Measurements from ENCODE around the gene CADM4. TPM values are rescaled to one million over a fixed set of nuclear protein-coding genes. Genes with fewer than 3 reads are reported as not detected.

Gene CADM4
- total RNA-seq, 1 experiment from 2014 or later: 3.1 TPM

DNA sequence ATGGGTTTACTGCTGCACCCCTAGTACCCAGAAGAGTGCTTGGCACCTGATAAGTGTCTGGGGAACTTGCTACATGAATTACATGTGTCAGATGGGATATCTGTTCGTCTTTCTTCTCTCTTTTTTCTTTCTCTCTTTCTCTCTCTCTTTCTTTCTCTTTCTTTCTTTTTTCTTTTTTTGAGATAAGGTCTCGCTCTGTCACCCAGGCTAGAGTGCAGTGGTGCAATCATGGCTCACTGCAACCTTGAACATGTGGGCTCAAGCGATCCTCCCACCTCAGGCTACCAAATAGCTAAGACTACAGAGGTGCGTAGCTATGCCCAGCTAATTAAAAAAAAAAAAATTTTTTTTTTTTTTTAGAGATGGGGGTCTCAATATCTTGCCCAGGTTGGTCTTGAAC is 6.1 kb downstream of the CADM4 start:
- Histone ChIP-seq H3K9me3 (replicated peaks) (no peaks in the 10 kb centered on the region), H3K36me3 (no peaks in the 10 kb centered on the region), H3K4me1 (no peaks in the 10 kb centered on the region), H3K27me3 (peaks cover 4% of the 10 kb centered on the region), H3K4me3 (no peak overlapping the region), H3K27ac (no peak overlapping the region)
- DNase-seq: no peak

GRCh38 chr19:43631491-43631890 is 8.2 kb downstream of the CADM4 start:
- no peaks in the 10 kb centered on the region for H3K27me3 ChIP-seq

DNA sequence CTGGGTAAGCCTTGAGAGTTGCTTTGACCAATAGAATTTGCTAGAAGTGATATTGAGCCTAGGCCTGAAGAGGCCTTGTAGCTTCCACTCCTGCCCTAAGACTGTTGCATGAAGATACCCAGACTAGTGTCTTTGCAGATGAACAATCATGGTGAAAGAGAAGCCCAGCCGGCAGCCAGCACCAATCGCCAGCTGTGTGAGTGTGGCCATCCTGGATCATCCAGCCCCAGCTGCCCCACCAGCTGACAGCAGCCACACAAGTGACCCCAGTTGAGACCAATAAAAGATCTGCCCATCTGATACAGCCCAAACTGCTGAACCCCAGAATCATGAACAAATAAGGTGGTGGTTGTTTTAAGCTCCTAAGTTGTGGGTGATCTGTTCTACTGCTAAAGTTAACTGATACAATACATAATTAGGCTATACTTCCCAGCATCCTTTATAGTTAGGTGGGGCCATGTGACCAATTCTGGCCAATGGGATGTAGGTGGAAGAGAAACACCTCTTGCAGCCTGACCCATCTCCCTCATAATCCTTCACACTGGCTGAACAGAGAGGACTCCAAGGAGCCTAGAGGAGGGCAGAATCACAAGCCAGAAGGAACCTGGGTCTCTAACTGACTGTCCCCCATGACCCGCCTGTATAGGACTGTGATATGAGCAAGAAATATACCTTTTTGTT is 10.9 kb downstream of the CADM4 start:
- H3K4me1 ChIP-seq: no peaks in the 10 kb centered on the region
- H3K4me3 ChIP-seq: no peak overlapping the region
- no peaks in the 10 kb centered on the region for H3K9me3 ChIP-seq (replicated peaks)
- no peak overlapping the region for H3K27ac ChIP-seq
- no peaks in the 10 kb centered on the region for H3K27me3 ChIP-seq
- DNase-seq: peak in 1 of 2 experiments; percentile 33
- H3K36me3 ChIP-seq: no peaks in the 10 kb centered on the region

More at GRCh38 chr19:43631491-43631890, 8.2 kb downstream of the CADM4 start:
- Histone ChIP-seq H3K4me3 (no peak overlapping the region), H3K36me3 (no peaks in the 10 kb centered on the region), H3K27ac (no peak overlapping the region), H3K9me3 (replicated peaks) (no peaks in the 10 kb centered on the region), H3K4me1 (no peaks in the 10 kb centered on the region)
- DNase-seq: no peak

GRCh38 chr19:43626838-43627237 is 12.8 kb downstream of the CADM4 start:
- H3K4me1 ChIP-seq: no peaks in the 10 kb centered on the region
- no peaks in the 10 kb centered on the region for H3K9me3 ChIP-seq (replicated peaks)
- H3K4me3 ChIP-seq: no peak overlapping the region
- no peaks in the 10 kb centered on the region for H3K36me3 ChIP-seq
- no peak overlapping the region for H3K27ac ChIP-seq
- DNase-seq: no peak
- no peaks in the 10 kb centered on the region for H3K27me3 ChIP-seq

- H3K9me3 ChIP-seq (replicated peaks): no peaks in the 10 kb centered on the region
- H3K27me3 ChIP-seq: no peaks in the 10 kb centered on the region
- H3K27ac ChIP-seq: no peak overlapping the region
- no peaks in the 10 kb centered on the region for H3K36me3 ChIP-seq
- DNase-seq: no peak
- no peaks in the 10 kb centered on the region for H3K4me1 ChIP-seq
- H3K4me3 ChIP-seq: no peak overlapping the region
Measured at GRCh38 chr19:43625918-43626579, 13.6 kb downstream of the CADM4 start.

GRCh38 chr19:43624933-43625332 is 14.7 kb downstream of the CADM4 start:
- no peak for DNase-seq
- no peak overlapping the region for H3K27ac ChIP-seq
- H3K27me3 ChIP-seq: no peaks in the 10 kb centered on the region

DNA sequence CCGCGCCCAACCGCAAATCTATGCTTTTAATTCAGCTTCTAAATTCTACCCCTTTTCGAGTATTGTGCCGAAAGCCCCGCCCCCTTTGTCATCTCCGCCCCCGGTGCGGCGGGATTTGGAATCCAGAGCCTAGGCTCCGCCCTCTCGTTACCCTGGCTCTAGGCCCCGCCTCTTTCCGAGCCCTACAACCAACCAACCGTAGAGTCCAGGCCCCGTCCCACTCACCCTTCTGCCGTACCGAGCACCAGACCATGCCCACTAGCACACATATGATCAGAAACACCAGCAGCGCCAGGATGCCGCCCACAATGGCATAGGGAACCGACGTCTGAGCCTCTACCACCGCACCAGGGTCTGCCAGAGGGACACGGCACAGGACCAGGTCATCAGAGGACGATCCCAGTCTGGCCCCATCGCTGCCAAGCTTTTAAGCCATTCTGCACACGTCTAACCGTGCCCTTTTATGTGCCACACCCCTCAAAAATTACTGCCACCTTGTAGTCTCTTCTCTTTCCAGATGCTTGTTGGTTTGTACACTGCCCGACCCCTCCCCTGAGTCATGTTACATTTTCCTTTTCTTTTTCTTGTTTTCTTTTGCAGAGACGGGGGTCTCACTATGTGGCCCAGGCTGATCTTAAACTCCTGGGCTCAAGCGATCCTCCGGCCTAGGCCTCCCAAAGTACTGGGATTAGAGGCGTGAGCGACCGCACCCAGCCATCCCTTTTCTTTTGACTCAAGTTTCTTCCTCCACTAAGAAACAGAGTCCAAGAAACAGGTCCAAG is 15.6 kb downstream of the CADM4 start:
- peak in 1 of 2 experiments; percentile 23 for DNase-seq
- no peaks in the 10 kb centered on the region for H3K4me1 ChIP-seq
- no peak overlapping the region for H3K27ac ChIP-seq

More at GRCh38 chr19:43624933-43625332, 14.7 kb downstream of the CADM4 start:
- Histone ChIP-seq H3K36me3 (no peaks in the 10 kb centered on the region), H3K4me3 (no peak overlapping the region), H3K9me3 (replicated peaks) (no peaks in the 10 kb centered on the region), H3K4me1 (no peaks in the 10 kb centered on the region)

GRCh38 chr19:43622956-43623355 is 16.7 kb downstream of the CADM4 start:
- H3K36me3 ChIP-seq: no peaks in the 10 kb centered on the region
- H3K4me1 ChIP-seq: no peaks in the 10 kb centered on the region
- no peaks in the 10 kb centered on the region for H3K27me3 ChIP-seq
- H3K27ac ChIP-seq: no peak overlapping the region
- DNase-seq: no peak
- no peaks in the 10 kb centered on the region for H3K9me3 ChIP-seq (replicated peaks)
- no peak overlapping the region for H3K4me3 ChIP-seq

More for the DNA sequence above, 15.6 kb downstream of the CADM4 start:
- H3K36me3 ChIP-seq: no peaks in the 10 kb centered on the region
- no peaks in the 10 kb centered on the region for H3K9me3 ChIP-seq (replicated peaks)
- no peaks in the 10 kb centered on the region for H3K27me3 ChIP-seq
- no peak overlapping the region for H3K4me3 ChIP-seq

DNA sequence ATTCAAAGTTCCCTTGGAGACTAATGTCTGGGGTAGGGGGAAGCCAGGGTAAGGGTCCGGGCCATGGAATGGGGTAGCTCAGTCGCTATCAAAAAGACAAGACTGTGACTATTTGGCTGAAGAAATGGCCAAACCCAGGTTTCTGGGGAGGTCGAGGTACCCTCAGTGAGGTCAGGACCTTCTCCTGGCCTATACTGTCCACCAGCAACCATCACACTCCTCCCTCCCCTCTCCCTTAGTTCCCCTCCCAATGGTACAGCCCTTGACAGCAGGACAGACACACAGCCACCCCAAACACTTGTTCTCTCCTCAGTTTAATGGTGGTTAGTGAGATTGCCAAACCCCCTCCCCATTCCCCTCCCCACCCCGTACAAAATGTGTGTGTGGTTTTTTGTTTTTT is 17.6 kb downstream of the CADM4 start:
- Histone ChIP-seq H3K27me3 (no peaks in the 10 kb centered on the region), H3K4me1 (no peaks in the 10 kb centered on the region)

DNA sequence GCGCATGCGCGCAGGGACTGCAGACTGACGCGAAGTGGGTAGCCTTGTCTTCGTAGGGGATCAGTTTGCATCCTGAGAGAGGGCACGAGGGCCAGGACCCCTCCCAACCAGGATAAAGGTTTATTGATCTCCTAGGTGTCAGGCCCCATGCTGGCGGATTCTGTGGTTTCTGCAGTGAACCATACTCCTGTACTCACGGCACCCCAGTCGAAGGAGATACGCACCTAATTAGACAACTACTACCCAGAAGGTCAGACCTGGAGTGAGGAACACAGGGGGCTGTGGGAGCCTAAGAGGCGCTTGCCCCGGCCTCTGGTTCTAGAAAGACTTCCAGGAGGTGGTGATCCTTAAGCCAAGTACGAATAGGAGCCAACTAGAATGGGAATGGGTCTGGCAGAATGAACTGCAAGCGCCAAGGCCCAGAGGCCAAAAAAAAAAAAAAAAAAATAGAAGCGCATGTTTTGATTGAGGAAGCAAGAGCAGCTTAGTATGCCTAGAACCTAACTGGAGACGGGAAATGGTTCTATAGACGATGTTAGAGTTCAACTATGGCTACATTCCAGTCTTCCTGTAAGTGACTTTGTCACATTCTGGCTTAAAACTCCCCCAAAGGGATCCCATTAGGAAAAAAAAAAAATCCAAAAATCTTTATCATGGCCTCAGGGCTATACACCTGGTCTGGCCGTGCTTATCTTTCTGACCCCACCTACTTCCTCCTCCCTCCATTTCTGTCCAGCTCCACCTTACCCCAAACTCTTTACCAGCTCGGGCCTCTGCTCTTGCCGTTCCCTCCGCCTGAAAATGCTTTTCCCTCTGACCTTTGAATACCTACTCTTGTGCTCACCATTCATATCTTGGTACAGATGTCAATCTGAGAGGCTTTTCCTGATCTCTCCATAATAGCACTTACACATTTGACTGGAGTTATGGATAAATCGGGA is 19.3 kb downstream of the CADM4 start:
- Histone ChIP-seq H3K9me3 (replicated peaks) (no peaks in the 10 kb centered on the region), H3K27ac (peak overlapping the region; percentile 89), H3K4me3 (peak overlapping the region; percentile 69), H3K4me1 (no peaks in the 10 kb centered on the region), H3K36me3 (no peaks in the 10 kb centered on the region), H3K27me3 (no peaks in the 10 kb centered on the region)
- DNase-seq: no peak

More for the DNA sequence above, 17.6 kb downstream of the CADM4 start:
- Histone ChIP-seq H3K4me3 (no peak overlapping the region), H3K27ac (no peak overlapping the region), H3K9me3 (replicated peaks) (no peaks in the 10 kb centered on the region), H3K36me3 (no peaks in the 10 kb centered on the region)
- no peak for DNase-seq

- Histone ChIP-seq H3K9me3 (replicated peaks) (no peaks in the 10 kb centered on the region), H3K4me1 (no peaks in the 10 kb centered on the region), H3K27ac (peak within 1 kb of the TSS; percentile 89), H3K27me3 (no peaks in the 10 kb centered on the region), H3K4me3 (peak within 1 kb of the TSS; percentile 69), H3K36me3 (no peaks in the 10 kb centered on the region)
- peak; percentile 94 to 95 for DNase-seq
Measured at GRCh38 chr19:43619262-43620060, 20.2 kb downstream of the CADM4 start, which contains the start of gene ZNF428. ZNF428 (minus strand) TSS chr19:43619629; CDS start chr19:43614304, 5,325 bp downstream.

- Histone ChIP-seq H3K36me3 (no peaks in the 10 kb centered on the region), H3K27ac (peak overlapping the region; percentile 89), H3K4me3 (peak overlapping the region; percentile 69), H3K4me1 (no peaks in the 10 kb centered on the region), H3K9me3 (replicated peaks) (no peaks in the 10 kb centered on the region), H3K27me3 (no peaks in the 10 kb centered on the region)
- DNase-seq: peak in 1 of 2 experiments; percentile 91
Measured at GRCh38 chr19:43618921-43619261, 20.8 kb downstream of the CADM4 start.

- no peak overlapping the region for H3K4me3 ChIP-seq
- H3K27ac ChIP-seq: no peak overlapping the region
- H3K36me3 ChIP-seq: peaks cover 9% of the 10 kb centered on the region
- no peak for DNase-seq
- H3K4me1 ChIP-seq: no peaks in the 10 kb centered on the region
- H3K27me3 ChIP-seq: no peaks in the 10 kb centered on the region
- H3K9me3 ChIP-seq (replicated peaks): no peaks in the 10 kb centered on the region
Measured at GRCh38 chr19:43616954-43617353, 22.7 kb downstream of the CADM4 start.
